ENCODE measurements around the gene ENTPD2. TPM values are rescaled to one million over a fixed set of nuclear protein-coding genes. Genes with fewer than 3 reads are reported as not detected.

Gene ENTPD2
- total and polyA plus RNA-seq, 12 donors: 0.32 to 3.3 (median 1.6) TPM

- H3K4me1 ChIP-seq: no peaks in the 10 kb centered on the region
- DNase-seq (no peak), ATAC-seq (no peak)
- H3K27ac ChIP-seq: no peak overlapping the region
- 95% methylated on average over 34 of the region's 34 CpGs for WGBS, 2 donors
- H3K9me3 ChIP-seq: no peaks in the 10 kb centered on the region
- TF ChIP-seq, protein P1, sequence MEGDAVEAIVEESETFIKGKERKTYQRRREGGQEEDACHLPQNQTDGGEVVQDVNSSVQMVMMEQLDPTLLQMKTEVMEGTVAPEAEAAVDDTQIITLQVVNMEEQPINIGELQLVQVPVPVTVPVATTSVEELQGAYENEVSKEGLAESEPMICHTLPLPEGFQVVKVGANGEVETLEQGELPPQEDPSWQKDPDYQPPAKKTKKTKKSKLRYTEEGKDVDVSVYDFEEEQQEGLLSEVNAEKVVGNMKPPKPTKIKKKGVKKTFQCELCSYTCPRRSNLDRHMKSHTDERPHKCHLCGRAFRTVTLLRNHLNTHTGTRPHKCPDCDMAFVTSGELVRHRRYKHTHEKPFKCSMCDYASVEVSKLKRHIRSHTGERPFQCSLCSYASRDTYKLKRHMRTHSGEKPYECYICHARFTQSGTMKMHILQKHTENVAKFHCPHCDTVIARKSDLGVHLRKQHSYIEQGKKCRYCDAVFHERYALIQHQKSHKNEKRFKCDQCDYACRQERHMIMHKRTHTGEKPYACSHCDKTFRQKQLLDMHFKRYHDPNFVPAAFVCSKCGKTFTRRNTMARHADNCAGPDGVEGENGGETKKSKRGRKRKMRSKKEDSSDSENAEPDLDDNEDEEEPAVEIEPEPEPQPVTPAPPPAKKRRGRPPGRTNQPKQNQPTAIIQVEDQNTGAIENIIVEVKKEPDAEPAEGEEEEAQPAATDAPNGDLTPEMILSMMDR (IDR thresholded peaks at IDR 0.05): no peak
- peaks cover 0 to 62% (median 18%) of the 10 kb centered on the region in 9 donors for H3K36me3 ChIP-seq
- intact Hi-C loops (cut with DNase I): loop anchor here in 1 of 10 donors (10.0 kb wide), 1 partner anchor 175 kb away; the partner anchor contains the start of genes AJM1 and PHPT1
- H3K27me3 ChIP-seq: no peaks in the 10 kb centered on the region
- H3K4me3 ChIP-seq: no peak overlapping the region
Observed at GRCh38 chr9:137019891-137020683, 33.8 kb downstream of the ENTPD2 start.

- DNase-seq: no peak
- Histone ChIP-seq H3K9me3 (no peaks in the 10 kb centered on the region), H3K4me1 (no peaks in the 10 kb centered on the region), H3K27ac (no peak overlapping the region), H3K27me3 (no peaks in the 10 kb centered on the region), H3K4me3 (no peak overlapping the region), H3K36me3 (peaks cover 0 to 73% (median 18%) of the 10 kb centered on the region in 9 donors)
- ATAC-seq: no peak
- intact Hi-C loops (cut with DNase I): no loop called here
- TF ChIP-seq, protein P1 (IDR thresholded peaks at IDR 0.05): no peak
- 93 to 94% methylated on average over 36 of the region's 36 CpGs for WGBS, 2 donors
Observed at GRCh38 chr9:137018761-137019559, 34.9 kb downstream of the ENTPD2 start.

DNA sequence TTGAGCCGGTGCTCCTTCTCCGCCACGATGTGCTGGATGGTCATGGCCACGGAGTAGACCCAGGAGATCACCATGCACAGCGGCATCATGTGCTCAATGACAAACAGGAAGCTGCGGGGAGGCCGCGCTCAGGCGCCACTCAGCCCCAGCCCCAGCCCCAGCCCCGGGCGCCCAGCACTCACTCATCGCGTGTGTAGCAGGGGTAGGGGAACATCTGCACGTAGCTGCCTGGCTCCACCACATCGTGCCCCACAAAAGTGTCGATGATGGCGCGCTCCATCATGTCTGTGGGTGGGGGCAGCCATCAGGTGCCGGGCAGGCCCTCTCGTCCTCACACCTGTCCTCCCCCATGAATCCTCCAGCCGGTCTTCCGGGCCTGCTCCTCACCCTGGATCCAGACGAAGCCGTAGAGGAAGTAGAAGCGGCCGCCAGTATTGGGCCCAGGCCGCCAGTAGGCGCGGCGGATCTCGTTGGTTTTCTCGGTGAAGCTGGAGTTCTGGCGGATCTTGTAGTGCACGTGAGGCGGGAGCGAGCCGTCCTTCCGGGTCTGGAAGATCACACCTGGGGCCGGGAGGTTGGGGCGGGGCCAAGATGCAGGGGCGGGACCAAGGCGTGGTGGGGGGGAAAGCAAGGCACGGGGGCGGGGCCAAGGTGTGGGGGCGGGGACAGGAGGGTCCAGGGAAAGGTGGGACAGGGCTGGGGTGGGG, 35.9 kb downstream of the ENTPD2 start:
- H3K36me3 ChIP-seq: peaks cover 0 to 83% (median 18%) of the 10 kb centered on the region in 9 donors
- no peak overlapping the region for H3K4me3 ChIP-seq
- no peak overlapping the region for H3K27ac ChIP-seq
- ATAC-seq: no peak
- intact Hi-C loops (cut with DNase I): no loop called here
- H3K27me3 ChIP-seq: no peaks in the 10 kb centered on the region
- 94 to 95% methylated on average over 44 to 45 of the region's 45 CpGs for WGBS, 2 donors
- no peaks in the 10 kb centered on the region for H3K9me3 ChIP-seq
- DNase-seq: no peak
- H3K4me1 ChIP-seq: no peaks in the 10 kb centered on the region
- TF ChIP-seq, protein P1 (IDR thresholded peaks at IDR 0.05): no peak

DNA sequence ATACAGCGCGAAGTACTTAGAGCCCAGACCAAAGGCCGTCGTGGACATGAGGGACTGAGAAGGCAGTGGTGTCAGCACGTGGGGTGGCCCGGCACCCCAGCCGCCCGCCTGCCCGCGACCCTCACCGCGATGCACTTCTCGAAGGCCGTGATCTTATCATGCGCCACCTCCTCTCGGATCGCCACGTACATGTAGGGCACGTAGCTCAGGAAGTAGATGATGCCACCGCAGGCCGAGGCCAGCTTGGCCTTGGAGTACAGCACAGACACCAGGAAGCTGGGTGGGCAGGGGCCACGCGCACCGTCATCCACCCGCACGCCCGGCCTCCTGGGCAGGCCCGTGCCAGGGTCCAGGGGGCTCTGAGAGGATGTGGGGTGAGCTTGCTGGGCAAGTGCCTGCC, 36.8 kb downstream of the ENTPD2 start:
- no peak overlapping the region for H3K27ac ChIP-seq
- no peaks in the 10 kb centered on the region for H3K9me3 ChIP-seq
- H3K4me3 ChIP-seq: no peak overlapping the region
- intact Hi-C loops (cut with DNase I): no loop called here
- TF ChIP-seq, protein P1 (IDR thresholded peaks at IDR 0.05): no peak
- DNase-seq: no peak
- WGBS, 2 donors: 97% methylated on average over 27 to 28 of the region's 28 CpGs
- peaks cover 0 to 87% (median 24%) of the 10 kb centered on the region in 9 donors for H3K36me3 ChIP-seq
- H3K27me3 ChIP-seq: no peaks in the 10 kb centered on the region
- ATAC-seq: no peak
- H3K4me1 ChIP-seq: no peaks in the 10 kb centered on the region
